ENCODE results near the gene MYRFL. TPM values are rescaled to one million over a fixed set of nuclear protein-coding genes. Genes with fewer than 3 reads are reported as not detected.
A peak's percentile ranks its signal among the peaks of the same experiment; 100 is the strongest.

The MYRFL gene
- polyA plus RNA-seq, 1 of the 3 experiments (the other 2 are of a cell fraction), result not detected

GRCh38 chr12:69898236-69898635 lies 73.2 kb downstream of the MYRFL start:
- Histone ChIP-seq H3K9me2 (no peaks in the 10 kb centered on the region), H3K9ac (no peak overlapping the region), H3K4me2 (no peak overlapping the region), H3K36me3 (replicated peaks in 1 of 2; ENCODE audit: control insufficient read depth in 1 of 2, insufficient read depth in 2 of 2, low read length in 1 of 2) (no peaks in the 10 kb centered on the region), H3K27me3 (ENCODE audit: insufficient read depth) (no peaks in the 10 kb centered on the region), H3K27ac (ENCODE audit: low read depth in 2 of 2, low read length in 1 of 2) (no peak overlapping the region), H2AFZ (ENCODE audit: low read depth) (no peak overlapping the region), H4K20me1 (ENCODE audit: insufficient read depth) (no peaks in the 10 kb centered on the region), H3K9me3 (no peaks in the 10 kb centered on the region), H3K79me2 (ENCODE audit: insufficient read depth) (no peaks in the 10 kb centered on the region), H3F3A (replicated peaks; ENCODE audit: insufficient read depth) (no peaks in the 10 kb centered on the region), H3K4me3 (ENCODE audit: low read depth in 2 of 2, low read length in 1 of 2) (no peak overlapping the region), H3K4me1 (ENCODE audit: control insufficient read depth in 1 of 2, insufficient read depth in 2 of 2, low read depth in 1 of 2, low read length in 1 of 2) (peaks cover 7% of the 10 kb centered on the region in 2 experiments; a peak in 2 of 4 replicates)
- CTCF ChIA-PET, result interaction anchor here (1.5 to 8.4 kb wide), 2 partner anchors 19 to 677 kb away, joined by 5 to 136 read pairs; no protein-coding TSS in a partner anchor
- no peak for TF ChIP-seq CHD2 (IDR thresholded peaks at IDR 0.05; ENCODE audit: low read length, partially characterized antibody)
- TF ChIP-seq FOXM1 (IDR thresholded peaks at IDR 0.05; ENCODE audit: low read depth), result no peak
- no peak for TF ChIP-seq JUND (IDR thresholded peaks at IDR 0.05)
- TF ChIP-seq, protein P1, sequence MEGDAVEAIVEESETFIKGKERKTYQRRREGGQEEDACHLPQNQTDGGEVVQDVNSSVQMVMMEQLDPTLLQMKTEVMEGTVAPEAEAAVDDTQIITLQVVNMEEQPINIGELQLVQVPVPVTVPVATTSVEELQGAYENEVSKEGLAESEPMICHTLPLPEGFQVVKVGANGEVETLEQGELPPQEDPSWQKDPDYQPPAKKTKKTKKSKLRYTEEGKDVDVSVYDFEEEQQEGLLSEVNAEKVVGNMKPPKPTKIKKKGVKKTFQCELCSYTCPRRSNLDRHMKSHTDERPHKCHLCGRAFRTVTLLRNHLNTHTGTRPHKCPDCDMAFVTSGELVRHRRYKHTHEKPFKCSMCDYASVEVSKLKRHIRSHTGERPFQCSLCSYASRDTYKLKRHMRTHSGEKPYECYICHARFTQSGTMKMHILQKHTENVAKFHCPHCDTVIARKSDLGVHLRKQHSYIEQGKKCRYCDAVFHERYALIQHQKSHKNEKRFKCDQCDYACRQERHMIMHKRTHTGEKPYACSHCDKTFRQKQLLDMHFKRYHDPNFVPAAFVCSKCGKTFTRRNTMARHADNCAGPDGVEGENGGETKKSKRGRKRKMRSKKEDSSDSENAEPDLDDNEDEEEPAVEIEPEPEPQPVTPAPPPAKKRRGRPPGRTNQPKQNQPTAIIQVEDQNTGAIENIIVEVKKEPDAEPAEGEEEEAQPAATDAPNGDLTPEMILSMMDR (IDR thresholded peaks at IDR 0.05), result no peak
- no peak for TF ChIP-seq TAF1 (IDR thresholded peaks at IDR 0.05; ENCODE audit: borderline replicate concordance, low read depth, low read length)
- no peak for TF ChIP-seq MXI1 (IDR thresholded peaks at IDR 0.05; ENCODE audit: low read depth, low read length)
- TF ChIP-seq SMC3 (IDR thresholded peaks at IDR 0.05; ENCODE audit: low read depth, low read length), result no peak
- no peak for TF ChIP-seq RFX5 (IDR thresholded peaks at IDR 0.05; ENCODE audit: low read length)
- 32% methylated on average over 3 of the region's 3 CpGs for WGBS (ENCODE audit: low lambda C conversion rate)
- POLR2A ChIA-PET, result no interaction called here
- no peak for DNase-seq

GRCh38 chr12:69900720-69901131 lies 75.7 kb downstream of the MYRFL start:
- DNase-seq, result peak; percentile 29
- Histone ChIP-seq H3K9me2 (no peaks in the 10 kb centered on the region), H3K27ac (ENCODE audit: low read depth in 2 of 2, low read length in 1 of 2) (no peak overlapping the region), H3K36me3 (replicated peaks in 1 of 2; ENCODE audit: control insufficient read depth in 1 of 2, insufficient read depth in 2 of 2, low read length in 1 of 2) (no peaks in the 10 kb centered on the region), H2AFZ (ENCODE audit: low read depth) (no peak overlapping the region), H3K4me2 (no peak overlapping the region), H3K9me3 (no peaks in the 10 kb centered on the region), H3K79me2 (ENCODE audit: insufficient read depth) (no peaks in the 10 kb centered on the region), H3K4me3 (ENCODE audit: low read depth in 2 of 2, low read length in 1 of 2) (no peak overlapping the region; a peak in 1 of 4 replicates), H3F3A (replicated peaks; ENCODE audit: insufficient read depth) (no peaks in the 10 kb centered on the region), H4K20me1 (ENCODE audit: insufficient read depth) (no peaks in the 10 kb centered on the region), H3K9ac (no peak overlapping the region), H3K27me3 (ENCODE audit: insufficient read depth) (no peaks in the 10 kb centered on the region), H3K4me1 (ENCODE audit: control insufficient read depth in 1 of 2, insufficient read depth in 2 of 2, low read depth in 1 of 2, low read length in 1 of 2) (peaks cover 11 to 15% of the 10 kb centered on the region in 2 experiments; a peak in 2 of 4 replicates)
- POLR2A ChIA-PET, result no interaction called here
- CTCF ChIA-PET, result interaction anchor here (0.6 to 8.4 kb wide), 70 partner anchors 10 to 1875 kb away, joined by 3 to 136 read pairs (median 4); partner anchors contain the start of gene LYZ
- under 1% methylated on average over 4 of the region's 4 CpGs for WGBS (ENCODE audit: low lambda C conversion rate)
- TF ChIP-seq RAD21 (IDR thresholded peaks at IDR 0.05; ENCODE audit: low read length) (peak; percentile 91), SMC3 (IDR thresholded peaks at IDR 0.05; ENCODE audit: low read depth, low read length) (peak; percentile 80), CHD2 (IDR thresholded peaks at IDR 0.05; ENCODE audit: low read length, partially characterized antibody) (peak; percentile 16), EP300 (IDR thresholded peaks at IDR 0.05; ENCODE audit: borderline replicate concordance in 1 of 2, low read depth in 1 of 2, low read length in 1 of 2) (no peak), TCF12 (IDR thresholded peaks at IDR 0.05) (no peak), USF2 (IDR thresholded peaks at IDR 0.05; ENCODE audit: borderline replicate concordance, low read depth, low read length) (no peak), RXRA (IDR thresholded peaks at IDR 0.05; ENCODE audit: borderline replicate concordance, low read depth) (no peak), IRF3 (IDR thresholded peaks at IDR 0.05; ENCODE audit: low read depth, low read length) (no peak), GABPA (IDR thresholded peaks at IDR 0.05; ENCODE audit: low read depth) (no peak), SIN3A (IDR thresholded peaks at IDR 0.05; ENCODE audit: borderline replicate concordance, low read depth, low read length) (no peak), YY1 (IDR thresholded peaks at IDR 0.05; ENCODE audit: low read depth) (no peak), NRF1 (IDR thresholded peaks at IDR 0.05; ENCODE audit: low read depth, low read length) (no peak)
- TF ChIP-seq, protein P1 (IDR thresholded peaks at IDR 0.05), result peak; percentile 94

Measured in SK-N-SH (cell line).